Fibroblast of skin of abdomen (primary cell): Measurements from ENCODE around the gene SPEF1.
A peak's percentile ranks its signal among the peaks of the same experiment; 100 is the strongest.

ENCODE experiments used
- DNase-seq: peaks from one replicate; pipeline ENCODE4 v3.0.0-alpha.2; 2013

SPEF1 gene

DNA sequence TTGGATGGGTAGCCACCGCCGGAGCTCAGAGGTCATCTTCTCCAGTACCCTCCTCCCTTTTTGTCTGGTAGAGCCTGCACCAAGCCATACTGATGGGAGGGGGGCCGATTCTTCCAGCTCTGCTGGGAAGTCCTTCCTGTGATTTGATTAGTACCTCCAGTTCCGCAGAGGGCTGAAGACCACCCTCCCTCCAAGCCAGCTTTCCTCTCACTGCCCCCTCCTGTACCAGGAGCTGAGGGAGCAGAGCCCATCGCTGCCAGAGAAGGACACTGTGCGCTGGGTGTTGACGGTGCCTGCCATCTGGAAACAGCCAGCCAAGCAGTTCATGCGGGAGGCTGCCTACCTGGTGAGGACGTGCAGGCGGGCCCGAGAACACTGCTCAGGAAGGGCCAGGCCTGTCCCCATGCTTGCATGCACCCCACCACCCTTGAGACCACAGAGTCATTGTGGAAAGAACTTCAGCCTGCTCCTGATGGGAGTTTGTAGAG lies 35.5 kb downstream of the SPEF1 start:
- DNase-seq: no peak

DNA sequence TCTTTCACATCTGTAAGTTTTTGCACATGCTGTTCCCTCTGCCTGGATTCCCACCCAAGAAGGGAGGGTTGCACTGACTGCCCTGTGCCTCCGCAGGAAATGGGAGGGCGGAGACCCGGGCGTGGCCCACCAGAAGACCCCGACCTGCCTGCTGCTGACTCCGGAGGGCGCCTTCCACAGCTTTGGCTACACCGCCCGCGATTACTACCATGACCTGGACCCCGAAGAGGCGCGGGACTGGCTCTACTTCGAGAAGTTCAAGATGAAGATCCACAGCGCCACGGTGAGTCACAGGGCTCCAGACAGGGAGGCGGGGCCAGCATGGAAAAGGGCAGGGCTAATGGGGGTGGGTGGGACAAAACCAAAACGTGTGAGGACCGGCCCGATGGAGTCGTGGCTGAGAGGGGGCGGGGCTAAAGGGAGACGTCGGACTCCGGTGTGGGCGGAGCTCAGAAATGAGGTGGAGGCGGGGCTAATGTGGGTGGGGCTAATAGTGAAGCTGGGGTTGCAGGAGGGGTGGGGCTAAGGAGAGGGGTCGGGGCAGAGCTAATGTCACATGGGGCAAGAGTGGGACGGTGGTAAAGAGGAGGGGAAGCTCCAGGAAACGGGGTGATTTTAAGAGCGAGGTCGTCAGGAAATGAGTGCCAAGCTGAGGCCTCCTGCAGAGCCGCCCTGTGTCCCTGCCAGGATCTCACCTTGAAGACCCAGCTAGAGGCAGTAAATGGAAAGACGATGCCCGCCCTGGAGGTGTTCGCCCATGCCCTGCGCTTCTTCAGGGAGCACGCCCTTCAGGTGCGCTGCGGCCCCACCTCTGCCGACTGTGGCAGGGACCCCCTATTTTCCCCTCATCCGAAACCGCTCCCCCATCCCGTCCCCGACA lies 36.2 kb downstream of the SPEF1 start:
- no peak for DNase-seq

- no peak for DNase-seq
Measured at GRCh38 chr20:3744037-3744436, 37.2 kb downstream of the SPEF1 start.

GRCh38 chr20:3743251-3743650 lies 38.0 kb downstream of the SPEF1 start:
- no peak for DNase-seq

DNA sequence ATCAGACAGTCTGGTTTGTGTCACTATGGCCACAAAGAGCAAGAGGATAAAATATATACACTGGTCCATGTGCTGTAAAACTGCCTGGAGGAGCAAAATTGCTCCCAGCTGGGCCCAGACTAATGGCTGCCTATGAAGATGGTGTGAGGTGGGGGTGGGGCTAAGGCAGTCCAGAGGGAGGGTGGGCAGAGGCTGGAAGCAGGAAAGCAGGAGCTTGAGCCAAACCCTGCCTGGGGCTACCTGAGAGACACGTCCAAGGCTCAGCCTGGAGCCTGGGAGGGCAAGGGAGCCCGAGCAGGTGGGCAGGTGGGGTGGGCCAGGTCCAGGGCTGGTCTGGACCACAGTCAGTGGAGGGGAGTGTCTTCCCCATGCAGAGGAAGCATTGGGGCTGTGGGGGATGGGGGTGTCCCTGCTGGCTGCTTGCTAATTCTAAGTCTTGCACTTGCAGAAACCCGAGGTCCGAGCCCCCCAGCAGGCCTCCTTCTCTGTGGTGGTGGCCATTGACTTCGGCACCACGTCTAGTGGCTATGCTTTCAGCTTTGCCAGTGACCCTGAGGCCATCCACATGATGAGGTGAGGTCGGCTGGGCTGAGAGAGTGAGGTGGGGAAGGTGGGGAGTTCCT lies 39.3 kb downstream of the SPEF1 start:
- DNase-seq: no peak

DNA sequence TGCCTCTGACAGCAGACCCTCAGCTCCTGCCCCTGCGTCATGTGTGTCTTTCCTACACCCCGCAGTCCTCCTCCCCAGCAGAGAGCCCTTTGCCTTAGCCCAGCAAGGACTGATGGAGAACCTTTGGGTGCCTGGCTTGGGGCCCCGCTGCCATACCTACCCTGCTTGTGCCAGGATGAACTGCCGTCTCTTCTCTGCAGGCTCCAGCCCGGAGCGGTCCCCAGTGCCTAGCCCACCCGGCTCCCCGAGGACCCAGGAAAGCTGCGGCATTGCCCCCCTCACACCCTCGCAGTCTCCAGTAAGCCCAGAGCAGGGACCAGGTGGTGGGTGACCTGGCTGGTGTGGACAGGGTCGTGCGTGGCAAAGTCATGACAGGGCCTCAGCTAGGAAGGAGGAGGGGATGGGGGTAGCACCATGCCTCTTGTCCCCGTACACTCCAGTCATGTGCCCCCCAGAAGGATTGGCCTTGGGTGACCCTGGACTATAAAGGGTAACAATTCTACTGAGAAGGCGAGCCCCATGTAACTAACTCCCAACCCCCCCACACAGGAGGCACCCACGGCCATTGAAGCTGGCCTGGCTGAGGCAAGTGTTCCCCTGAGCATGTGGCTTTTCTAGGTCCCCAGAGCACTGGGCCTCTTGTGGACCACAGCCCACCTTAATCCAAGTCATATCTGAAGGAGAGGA lies 40.5 kb downstream of the SPEF1 start:
- DNase-seq: no peak

GRCh38 chr20:3739926-3740451 lies 41.3 kb downstream of the SPEF1 start:
- DNase-seq: no peak

DNA sequence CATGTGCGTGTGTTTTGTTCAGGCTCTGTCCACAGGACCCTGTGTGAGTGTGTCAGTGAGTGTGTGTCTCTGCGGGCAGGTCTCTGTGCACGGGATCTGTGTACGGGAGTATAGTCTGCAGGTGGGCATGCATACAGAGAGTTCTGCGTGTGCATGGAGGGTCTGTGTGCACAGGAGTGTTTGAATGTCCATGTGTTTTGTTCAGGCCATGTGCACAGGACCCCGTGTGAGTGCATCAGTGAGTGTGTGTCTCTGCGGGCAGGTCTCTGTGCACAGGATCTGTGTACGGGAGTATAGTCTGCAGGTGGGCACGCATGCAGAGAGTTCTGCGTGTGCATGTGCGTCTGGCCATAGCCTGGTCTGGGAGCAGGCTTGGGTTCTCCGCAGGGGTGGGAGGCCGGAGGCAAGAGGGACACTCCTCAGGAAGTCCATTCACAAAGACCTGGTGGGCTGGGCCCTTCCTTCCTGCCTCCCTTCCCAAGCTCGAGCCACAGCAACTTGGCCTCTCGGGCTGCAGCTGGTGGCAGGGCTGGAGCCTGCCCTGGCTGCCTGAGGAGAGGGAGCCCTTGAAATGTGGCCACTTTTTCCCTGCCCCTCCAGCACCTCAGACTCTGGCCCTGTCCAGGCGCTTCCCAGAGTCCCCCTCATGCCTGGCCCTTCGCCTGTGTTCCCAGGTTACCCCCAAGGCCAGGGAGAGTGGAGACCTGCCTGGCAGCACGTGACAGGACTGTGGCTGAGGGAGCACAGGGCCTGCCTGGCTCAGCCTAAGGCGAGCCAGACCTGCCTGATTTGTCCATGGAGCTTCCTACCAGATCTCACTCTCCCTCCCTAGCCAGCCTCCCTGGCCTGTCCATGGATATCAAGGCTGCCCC lies 42.0 kb downstream of the SPEF1 start:
- DNase-seq: no peak

- no peak for DNase-seq
Measured at GRCh38 chr20:3738111-3739053, 42.9 kb downstream of the SPEF1 start.

GRCh38 chr20:3735768-3736167 lies 45.5 kb downstream of the SPEF1 start:
- no peak for DNase-seq

- DNase-seq: no peak
Measured at GRCh38 chr20:3734111-3734843, 47.0 kb downstream of the SPEF1 start.

- DNase-seq: no peak
Measured at GRCh38 chr20:3733119-3733995, 47.9 kb downstream of the SPEF1 start.

GRCh38 chr20:3732327-3733118 lies 48.7 kb downstream of the SPEF1 start, which contains the start of gene HSPA12B:
HSPA12B (plus strand) TSS chr20:3732685; CDS start chr20:3738675, 5,990 bp downstream.
- peak; percentile 32 for DNase-seq

DNA sequence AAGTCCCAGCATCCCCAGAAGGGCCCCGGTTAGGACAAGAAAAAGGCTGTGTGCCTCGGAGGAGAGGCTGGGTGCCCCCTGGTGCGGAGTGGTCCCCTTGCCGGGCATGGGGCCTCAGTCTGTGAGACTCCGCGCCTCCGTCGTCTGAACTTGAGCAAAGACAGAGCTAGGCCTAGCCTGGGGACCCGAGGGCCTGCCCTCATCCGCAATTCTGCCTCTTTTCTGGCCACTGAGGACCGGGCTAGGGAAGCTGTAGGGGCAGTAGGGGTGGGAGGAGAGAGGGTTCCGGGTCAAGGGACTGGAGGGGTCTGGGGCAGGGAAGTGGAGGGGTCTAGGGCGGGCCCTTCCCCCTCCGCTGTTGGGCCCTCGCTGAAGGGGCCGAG lies 49.3 kb downstream of the SPEF1 start:
- DNase-seq: no peak

- no peak for DNase-seq
Measured at GRCh38 chr20:3730803-3731672, 50.2 kb downstream of the SPEF1 start.

- DNase-seq: no peak
Measured at GRCh38 chr20:3729811-3730540, 51.3 kb downstream of the SPEF1 start.
